Measurements from ENCODE around the gene KCNH6. TPM values are rescaled to one million over a fixed set of nuclear protein-coding genes. Genes with fewer than 3 reads are reported as not detected.

KCNH6 gene
- total RNA-seq, 1 experiment from 2014 or later: 1.6 TPM

- peaks cover 19 to 24% of the 10 kb centered on the region in 2 experiments for H3K4me1 Mint-ChIP-seq
- no CpG with 5 or more reads among the region's 72 CpGs for WGBS (ENCODE audit: extremely low coverage, insufficient read length, low lambda C conversion rate)
Measured at GRCh38 chr17:63549946-63550816, 27.0 kb downstream of the KCNH6 start, which contains the start of gene DCAF7. DCAF7 (plus strand) TSS chr17:63550477; CDS start chr17:63550678, 201 bp downstream.

More at GRCh38 chr17:63549946-63550816, 27.0 kb downstream of the KCNH6 start, which contains the start of gene DCAF7:
- Histone ChIP-seq H2BK5ac (ENCODE audit: insufficient read length, low read length) (no peak within 1 kb of the TSS), H2BK120ac (ENCODE audit: low read depth, low read length, poor library complexity, severe bottlenecking) (no peak within 1 kb of the TSS), H3K23me2 (ENCODE audit: insufficient read length, low read depth, low read length, poor library complexity, severe bottlenecking) (peaks cover 9% of the 10 kb centered on the region), H4K20me1 (ENCODE audit: control insufficient read depth, insufficient read depth, insufficient read length) (no peaks in the 10 kb centered on the region), H2AFZ (ENCODE audit: low read length) (no peak within 1 kb of the TSS), H3K4ac (ENCODE audit: low read depth, low read length) (no peak within 1 kb of the TSS), H3T11ph (ENCODE audit: low read length) (no peak within 1 kb of the TSS), H3K9me3 (ENCODE audit: control insufficient read depth, low read depth, low read length) (no peaks in the 10 kb centered on the region), H3K14ac (ENCODE audit: insufficient read depth, low read length) (peak within 1 kb of the TSS; percentile 34; the same call in 1 of the 2 replicates), H3K56ac (ENCODE audit: insufficient read length, low read depth, low read length) (no peak within 1 kb of the TSS), H3K79me1 (ENCODE audit: insufficient read depth, low read depth, low read length, poor library complexity, severe bottlenecking) (no peaks in the 10 kb centered on the region), H3K18ac (ENCODE audit: insufficient read length, low read depth, low read length) (peak within 1 kb of the TSS; percentile 30), H4K91ac (ENCODE audit: insufficient read length, low read depth, low read length) (no peak within 1 kb of the TSS), H3K27ac (ENCODE audit: insufficient read length, low read depth, low read length) (no peak within 1 kb of the TSS), H3K23ac (ENCODE audit: insufficient read length, low read depth, low read length) (no peak within 1 kb of the TSS), H3K27me3 (ENCODE audit: insufficient read depth, low read length) (no peaks in the 10 kb centered on the region), H3K4me1 (ENCODE audit: insufficient read depth, low read length) (no peaks in the 10 kb centered on the region), H3K79me2 (ENCODE audit: insufficient read depth, low read length) (peaks cover 21% of the 10 kb centered on the region), H2BK12ac (ENCODE audit: insufficient read length, low read depth, low read length) (no peak within 1 kb of the TSS), H3K9ac (ENCODE audit: extremely low read depth, insufficient read length, low read length) (peak within 1 kb of the TSS; percentile 68), H2AK5ac (ENCODE audit: insufficient read length, low read length) (no peak within 1 kb of the TSS), H2BK15ac (ENCODE audit: low read depth, low read length) (no peak within 1 kb of the TSS), H4K8ac (replicated peaks; ENCODE audit: insufficient read length, low read depth, low read length) (no peak within 1 kb of the TSS), H2BK20ac (ENCODE audit: low read depth, low read length, poor library complexity, severe bottlenecking) (no peak within 1 kb of the TSS), H4K5ac (ENCODE audit: insufficient read length, low read depth, low read length) (no peak within 1 kb of the TSS), H3K4me2 (ENCODE audit: insufficient read depth, insufficient read length, low read length) (peak within 1 kb of the TSS; percentile 99)
- Mint-ChIP-seq H3K4me3 (peak within 1 kb of the TSS; percentile 98 to 99), H3K9me3 (no peaks in the 10 kb centered on the region), H3K27ac (peak within 1 kb of the TSS; percentile 98 to 100 (median 98)), H3K36me3 (ENCODE audit: insufficient read depth in 1 of 3, low read depth in 3 of 3) (peaks cover 0 to 5% (median 4%) of the 10 kb centered on the region in 3 experiments; a peak in 2 of 7 replicates), H3K27me3 (ENCODE audit: low read depth) (peaks cover 1% of the 10 kb centered on the region; the same call in 1 of the 2 replicates)
- DNase-seq: peak; percentile 100
- TF ChIP-seq, protein P1, sequence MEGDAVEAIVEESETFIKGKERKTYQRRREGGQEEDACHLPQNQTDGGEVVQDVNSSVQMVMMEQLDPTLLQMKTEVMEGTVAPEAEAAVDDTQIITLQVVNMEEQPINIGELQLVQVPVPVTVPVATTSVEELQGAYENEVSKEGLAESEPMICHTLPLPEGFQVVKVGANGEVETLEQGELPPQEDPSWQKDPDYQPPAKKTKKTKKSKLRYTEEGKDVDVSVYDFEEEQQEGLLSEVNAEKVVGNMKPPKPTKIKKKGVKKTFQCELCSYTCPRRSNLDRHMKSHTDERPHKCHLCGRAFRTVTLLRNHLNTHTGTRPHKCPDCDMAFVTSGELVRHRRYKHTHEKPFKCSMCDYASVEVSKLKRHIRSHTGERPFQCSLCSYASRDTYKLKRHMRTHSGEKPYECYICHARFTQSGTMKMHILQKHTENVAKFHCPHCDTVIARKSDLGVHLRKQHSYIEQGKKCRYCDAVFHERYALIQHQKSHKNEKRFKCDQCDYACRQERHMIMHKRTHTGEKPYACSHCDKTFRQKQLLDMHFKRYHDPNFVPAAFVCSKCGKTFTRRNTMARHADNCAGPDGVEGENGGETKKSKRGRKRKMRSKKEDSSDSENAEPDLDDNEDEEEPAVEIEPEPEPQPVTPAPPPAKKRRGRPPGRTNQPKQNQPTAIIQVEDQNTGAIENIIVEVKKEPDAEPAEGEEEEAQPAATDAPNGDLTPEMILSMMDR (conservative IDR thresholded peaks at IDR 0.05): no peak

Measured in H9 (cell line).